Measurements from ENCODE around the gene LRRC74B. TPM values are rescaled to one million over a fixed set of nuclear protein-coding genes. Genes with fewer than 3 reads are reported as not detected.
A peak's percentile ranks its signal among the peaks of the same experiment; 100 is the strongest.
"Not testable (repeated sequence)": the region's sequence is repeated elsewhere in the genome, so short reads cannot be mapped to it uniquely, and the experiment has no call there.

The LRRC74B gene
- total RNA-seq, 4 donors from 2014 or later, result not detected

DNA sequence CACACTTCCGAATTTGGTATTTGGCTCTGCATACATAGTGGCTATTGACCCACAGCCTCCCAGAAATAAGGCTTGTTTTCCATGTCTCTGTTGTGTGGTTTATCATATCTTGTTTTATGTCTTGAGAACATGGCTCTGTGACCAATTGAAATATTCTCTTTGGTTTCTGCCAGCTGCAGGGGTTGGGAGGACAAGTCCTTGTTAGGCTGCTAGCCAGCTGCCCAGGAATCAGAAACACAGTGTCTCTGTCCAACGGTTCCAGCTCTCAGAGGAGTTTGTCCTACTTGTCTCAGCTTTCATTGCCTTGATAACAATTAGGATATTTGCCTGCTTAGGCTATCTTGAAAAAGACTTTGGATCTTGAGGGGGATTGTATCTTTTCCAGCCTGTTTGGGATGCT is 7.3 kb upstream of the LRRC74B start:
- H3K36me3 ChIP-seq, result no peaks in the 10 kb centered on the region
- in situ Hi-C loops (cut with MboI; ENCODE audit: low sequenced_read_pairs in 4 of 4) (loop anchor here in 1 of 4 donors (10.0 kb wide), 1 partner anchor 56 kb away; no protein-coding TSS in a partner anchor), intact Hi-C loops (cut with DNase I; ENCODE audit: low total_unique reads) (no loop called here)
- ATAC-seq (peak; percentile 62 to 78), DNase-seq (peak; percentile 54 to 56)
- H3K9me3 ChIP-seq, result no peaks in the 10 kb centered on the region
- peak overlapping the region; percentile 2 to 80 (median 34) for H3K27ac ChIP-seq
- peaks cover 17 to 41% of the 10 kb centered on the region in 2 donors for H3K4me1 ChIP-seq
- no peak for TF ChIP-seq POLR2A (IDR thresholded peaks at IDR 0.05)
- TF ChIP-seq, protein P1, sequence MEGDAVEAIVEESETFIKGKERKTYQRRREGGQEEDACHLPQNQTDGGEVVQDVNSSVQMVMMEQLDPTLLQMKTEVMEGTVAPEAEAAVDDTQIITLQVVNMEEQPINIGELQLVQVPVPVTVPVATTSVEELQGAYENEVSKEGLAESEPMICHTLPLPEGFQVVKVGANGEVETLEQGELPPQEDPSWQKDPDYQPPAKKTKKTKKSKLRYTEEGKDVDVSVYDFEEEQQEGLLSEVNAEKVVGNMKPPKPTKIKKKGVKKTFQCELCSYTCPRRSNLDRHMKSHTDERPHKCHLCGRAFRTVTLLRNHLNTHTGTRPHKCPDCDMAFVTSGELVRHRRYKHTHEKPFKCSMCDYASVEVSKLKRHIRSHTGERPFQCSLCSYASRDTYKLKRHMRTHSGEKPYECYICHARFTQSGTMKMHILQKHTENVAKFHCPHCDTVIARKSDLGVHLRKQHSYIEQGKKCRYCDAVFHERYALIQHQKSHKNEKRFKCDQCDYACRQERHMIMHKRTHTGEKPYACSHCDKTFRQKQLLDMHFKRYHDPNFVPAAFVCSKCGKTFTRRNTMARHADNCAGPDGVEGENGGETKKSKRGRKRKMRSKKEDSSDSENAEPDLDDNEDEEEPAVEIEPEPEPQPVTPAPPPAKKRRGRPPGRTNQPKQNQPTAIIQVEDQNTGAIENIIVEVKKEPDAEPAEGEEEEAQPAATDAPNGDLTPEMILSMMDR (IDR thresholded peaks at IDR 0.05 in 4 of 5, conservative IDR thresholded peaks at IDR 0.05 in 1 of 5), result no peak
- H3K27me3 ChIP-seq, result no peaks in the 10 kb centered on the region
- H3K4me3 ChIP-seq, result no peak overlapping the region

DNA sequence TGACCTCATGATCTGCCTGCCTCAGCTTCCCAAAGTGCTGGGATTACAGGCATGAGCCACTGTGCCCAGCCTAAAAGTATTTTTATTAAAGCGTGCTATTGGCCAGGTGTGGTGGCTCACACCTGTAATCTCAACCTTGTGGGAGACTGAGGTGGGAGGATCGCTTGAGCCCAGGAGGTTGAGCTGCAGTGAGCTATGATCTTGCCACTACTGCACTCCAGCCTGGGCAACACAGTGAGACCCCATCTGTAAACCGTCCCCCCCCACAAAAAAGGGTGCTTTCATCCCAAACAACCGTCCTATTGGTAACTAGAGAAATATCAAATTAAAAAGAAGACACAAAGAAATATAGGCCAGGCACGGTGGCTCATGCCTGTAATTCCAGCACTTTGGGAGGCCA is 6.6 kb upstream of the LRRC74B start:
- intact Hi-C loops (cut with DNase I; ENCODE audit: low total_unique reads); H3K36me3 ChIP-seq; DNase-seq; ATAC-seq; H3K27me3 ChIP-seq; H3K4me3 ChIP-seq; H3K9me3 ChIP-seq: not testable (repeated sequence)
- Histone ChIP-seq H3K4me1 (peaks cover 24 to 43% of the 10 kb centered on the region in 2 donors), H3K27ac (peak overlapping the region in 3 of 4 donors; percentile 17 to 80 (median 30))
- in situ Hi-C loops (cut with MboI; ENCODE audit: low sequenced_read_pairs in 4 of 4), result loop anchor here in 1 of 4 donors (10.0 kb wide), 1 partner anchor 56 kb away; no protein-coding TSS in a partner anchor

DNA sequence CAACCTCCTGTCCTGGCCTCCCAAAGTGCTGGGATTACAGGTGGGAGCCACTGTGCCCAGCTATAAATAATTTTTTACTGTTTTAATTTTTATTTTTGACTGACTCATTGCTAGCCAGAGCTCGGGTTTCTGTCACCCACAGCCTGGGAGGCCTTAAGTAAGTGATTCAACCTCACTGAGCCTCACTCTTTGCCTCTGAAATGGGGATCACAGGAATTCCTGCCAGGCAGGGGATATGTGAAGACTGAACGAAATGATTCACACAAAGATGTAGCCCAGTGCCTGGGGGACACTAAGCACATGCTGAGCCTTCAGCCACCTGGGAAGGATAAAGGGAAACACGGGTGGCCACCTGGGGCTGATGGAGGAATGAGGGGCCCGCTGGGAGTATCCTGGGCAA is 3.8 kb upstream of the LRRC74B start:
- peak overlapping the region in 3 of 4 donors; percentile 7 to 63 (median 27) for H3K27ac ChIP-seq
- intact Hi-C loops (cut with DNase I; ENCODE audit: low total_unique reads) (no loop called here), in situ Hi-C loops (cut with MboI; ENCODE audit: low sequenced_read_pairs in 4 of 4) (no loop called here)
- H3K9me3 ChIP-seq, result no peaks in the 10 kb centered on the region
- peaks cover 37 to 49% of the 10 kb centered on the region in 2 donors for H3K4me1 ChIP-seq
- DNase-seq (no peak), ATAC-seq (no peak)
- no peaks in the 10 kb centered on the region for H3K36me3 ChIP-seq
- no peak overlapping the region for H3K4me3 ChIP-seq
- TF ChIP-seq, protein P1 (IDR thresholded peaks at IDR 0.05 in 4 of 5, conservative IDR thresholded peaks at IDR 0.05 in 1 of 5), result no peak
- no peak for TF ChIP-seq POLR2A (IDR thresholded peaks at IDR 0.05)
- no peaks in the 10 kb centered on the region for H3K27me3 ChIP-seq

DNA sequence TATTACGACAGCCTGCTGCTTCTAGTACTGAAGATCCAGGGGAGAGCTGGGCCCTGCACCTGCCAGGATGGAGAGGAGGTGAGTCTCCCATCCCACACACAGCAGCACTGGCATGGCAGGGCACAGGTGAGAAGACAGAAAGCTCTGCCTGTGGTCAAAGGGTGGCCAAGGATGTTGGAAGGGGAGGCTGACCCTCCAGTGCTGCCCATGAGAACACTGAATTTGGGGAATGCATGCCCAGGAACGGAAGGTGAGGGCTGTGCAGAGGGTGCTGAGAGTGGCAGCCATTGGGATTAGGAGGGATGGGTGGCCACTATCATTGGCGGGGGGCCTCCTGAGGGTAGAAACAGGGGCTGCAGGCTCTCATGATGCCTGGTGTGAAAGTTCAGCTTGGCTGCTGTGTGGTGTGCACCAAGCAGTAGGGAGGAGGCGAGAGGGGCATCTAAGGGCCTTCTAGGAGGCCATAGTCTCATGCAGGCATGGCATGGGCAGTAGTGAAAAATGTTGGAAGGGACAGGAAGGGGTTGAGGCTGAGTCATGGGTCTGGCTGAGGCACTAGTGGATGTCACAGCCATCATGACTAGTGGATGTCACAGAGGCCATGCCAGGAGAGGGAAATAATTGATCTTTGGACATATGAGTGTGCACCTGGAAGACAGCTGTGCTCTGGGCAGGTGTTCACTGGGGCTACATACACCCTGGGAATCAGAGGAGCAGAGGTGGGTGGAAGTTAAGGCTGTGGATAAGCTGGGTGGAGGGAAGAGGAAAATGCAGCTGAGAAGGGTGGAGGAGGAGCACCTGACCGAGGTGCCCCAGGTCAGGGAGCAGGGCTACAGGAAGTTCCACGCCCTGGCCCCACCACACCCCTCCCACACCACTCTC is 2.5 kb upstream of the LRRC74B start:
- Histone ChIP-seq H3K4me3 (peak overlapping the region; percentile 55 to 78 (median 69)), H3K36me3 (no peaks in the 10 kb centered on the region), H3K4me1 (peaks cover 33 to 38% of the 10 kb centered on the region in 2 donors), H3K27me3 (no peaks in the 10 kb centered on the region), H3K9me3 (no peaks in the 10 kb centered on the region), H3K27ac (peak overlapping the region in 2 of 4 donors; percentile 87 to 91)
- no peak for ATAC-seq
- TF ChIP-seq, protein P1 (IDR thresholded peaks at IDR 0.05 in 4 of 5, conservative IDR thresholded peaks at IDR 0.05 in 1 of 5), result no peak
- TF ChIP-seq POLR2A (IDR thresholded peaks at IDR 0.05), result no peak
- intact Hi-C loops (cut with DNase I; ENCODE audit: low total_unique reads) (no loop called here), in situ Hi-C loops (cut with MboI; ENCODE audit: low sequenced_read_pairs in 4 of 4) (no loop called here)
- DNase-seq, result no peak

DNA sequence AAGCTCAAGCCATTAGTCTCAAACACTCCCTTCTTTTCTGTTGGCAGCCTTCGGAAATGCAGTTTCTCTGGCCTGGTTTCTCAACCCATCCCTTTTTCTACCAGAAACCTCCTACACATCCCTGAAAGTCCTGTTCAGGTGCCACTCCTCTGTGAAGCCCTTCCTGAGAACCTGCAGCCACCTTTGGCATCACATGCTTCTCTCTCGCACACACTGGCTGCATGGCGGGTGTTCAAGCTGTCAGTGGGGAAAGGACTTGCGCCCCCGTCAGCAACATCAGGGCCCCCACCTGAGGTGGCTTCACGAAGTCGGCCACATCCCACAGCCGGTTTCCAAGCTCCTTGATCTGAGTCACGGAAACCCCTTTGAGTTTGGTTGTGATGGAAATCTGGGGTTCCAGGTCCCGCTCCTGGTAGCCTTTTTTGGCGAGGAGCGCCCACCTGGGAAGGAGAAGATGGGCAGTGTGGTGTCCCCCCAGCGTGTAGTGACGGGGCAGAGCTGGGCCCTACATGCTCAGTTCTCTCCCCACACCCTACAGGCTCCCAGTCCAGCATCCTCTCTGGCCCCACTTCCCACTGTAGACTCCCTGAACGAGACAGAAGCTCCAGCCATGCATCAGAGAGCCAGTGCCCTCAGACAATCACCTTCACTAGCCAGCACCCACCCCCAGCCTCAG is 1.7 kb upstream of the LRRC74B start:
- H3K4me1 ChIP-seq, result peaks cover 25 to 30% of the 10 kb centered on the region in 2 donors
- intact Hi-C loops (cut with DNase I; ENCODE audit: low total_unique reads) (no loop called here), in situ Hi-C loops (cut with MboI; ENCODE audit: low sequenced_read_pairs in 4 of 4) (no loop called here)
- ATAC-seq (peak in 1 of 2 donors; percentile 9), DNase-seq (no peak)
- no peaks in the 10 kb centered on the region for H3K27me3 ChIP-seq
- no peaks in the 10 kb centered on the region for H3K36me3 ChIP-seq
- TF ChIP-seq, protein P1 (IDR thresholded peaks at IDR 0.05 in 4 of 5, conservative IDR thresholded peaks at IDR 0.05 in 1 of 5), result no peak
- no peak for TF ChIP-seq POLR2A (IDR thresholded peaks at IDR 0.05)
- H3K4me3 ChIP-seq, result peak overlapping the region; percentile 55 to 78 (median 69)
- peak overlapping the region; percentile 71 to 91 (median 89) for H3K27ac ChIP-seq
- H3K9me3 ChIP-seq, result no peaks in the 10 kb centered on the region
